C1 segment of cervical spinal cord (tissue), 14 donors: ENCODE measurements around the gene ORM1.
"Not testable (repeated sequence)": the region's sequence is repeated elsewhere in the genome, so short reads cannot be mapped to it uniquely, and the experiment has no call there.

Source experiments
- DNase-seq, 14 donors: peaks; one replicate each; lab custom pipeline; 2025; lab: John Stamatoyannopoulos, UW

Gene ORM1

GRCh38 chr9:114304416-114305188 is 18.3 kb upstream of the ORM1 start:
- DNase-seq = no peak

- DNase-seq = no peak
Observed at GRCh38 chr9:114307899-114308267, 15.0 kb upstream of the ORM1 start.

- DNase-seq = peak in 1 of 14 donors; percentile 17
Observed at GRCh38 chr9:114308361-114308950, 14.4 kb upstream of the ORM1 start.

- no peak for DNase-seq
Observed at GRCh38 chr9:114309096-114309495, 13.8 kb upstream of the ORM1 start.

GRCh38 chr9:114310471-114311450 is 12.1 kb upstream of the ORM1 start:
- no peak for DNase-seq

GRCh38 chr9:114311571-114312512 is 11.1 kb upstream of the ORM1 start:
- no peak for DNase-seq

- no peak for DNase-seq
Observed at GRCh38 chr9:114312513-114312875, 10.4 kb upstream of the ORM1 start.

GRCh38 chr9:114313186-114313585 is 9.7 kb upstream of the ORM1 start:
- no peak for DNase-seq

GRCh38 chr9:114314256-114314867 is 8.5 kb upstream of the ORM1 start:
- peak in 1 of 14 donors; percentile 28 for DNase-seq

GRCh38 chr9:114314881-114315722 is 7.8 kb upstream of the ORM1 start:
- peak in 1 of 14 donors; percentile 69 for DNase-seq

GRCh38 chr9:114315723-114316363 is 7.1 kb upstream of the ORM1 start:
- DNase-seq = no peak

- DNase-seq = no peak
Observed at GRCh38 chr9:114316605-114317230, 6.2 kb upstream of the ORM1 start.

GRCh38 chr9:114317665-114318357 is 5.1 kb upstream of the ORM1 start:
- no peak for DNase-seq

- no peak for DNase-seq
Observed at GRCh38 chr9:114318416-114318815, 4.5 kb upstream of the ORM1 start.

- DNase-seq = no peak
Observed at GRCh38 chr9:114319147-114319546, 3.8 kb upstream of the ORM1 start.

- not testable (repeated sequence) for DNase-seq
Observed at GRCh38 chr9:114320710-114321109, 2.2 kb upstream of the ORM1 start.

- no peak for DNase-seq
Observed at GRCh38 chr9:114321759-114322158, 1.1 kb upstream of the ORM1 start.

- DNase-seq = not testable (repeated sequence)
Observed at GRCh38 chr9:114322160-114322818, 609 bp upstream of the ORM1 start.
